Thyroid gland (tissue), 4 donors: Measurements from ENCODE around the gene SLC2A13. TPM values are rescaled to one million over a fixed set of nuclear protein-coding genes. Genes with fewer than 3 reads are reported as not detected.

Experiments
- DNase-seq, 2 donors: peaks; one replicate each; pipeline ENCODE4 v3.0.0-alpha.2; 2019
- H3K27ac ChIP-seq, 3 donors: fragments of 200-600 bp; sonication (generic); 1 replicate in 2 of 3; 2 replicates in 1 of 3; pipeline ENCODE4 v1.5.1; 2016 to 2019; ENCODE audit warnings: mild to moderate bottlenecking in 1 of 3, moderate library complexity in 1 of 3
- H3K27me3 ChIP-seq: fragments of 200-600 bp; sonication (generic); one replicate; pipeline ENCODE4 v1.5.1; 2019
- H3K36me3 ChIP-seq, 2 donors: fragments of 200-600 bp; sonication (generic); one replicate each; pipeline ENCODE4 v1.5.1; 2016 to 2019
- H3K4me1 ChIP-seq, 2 donors: fragments of 200-600 bp; sonication (generic); one replicate each; pipeline ENCODE4 v1.5.1; 2017 to 2019
- H3K4me3 ChIP-seq, 3 donors: fragments of 200-600 bp; sonication (generic); replicated peaks in 1 of 3; 1 replicate in 2 of 3; 2 replicates in 1 of 3; pipeline ENCODE4 v1.5.1; 2016; ENCODE audit warnings: mild to moderate bottlenecking in 1 of 3
- H3K9me3 ChIP-seq: fragments of 200-600 bp; sonication (generic); one replicate; pipeline ENCODE4 v1.5.1; 2017
- CTCF ChIP-seq, 6 experiments: fragments of 200-600 bp in 3 of 6; fragments of 450-650 bp in 3 of 6; sonication (generic) in 3 of 6; IDR thresholded peaks; one replicate each; pipeline ENCODE4 v1.5.1; 2016 to 2019; ENCODE audit warnings: antibody characterized with exemption in 6 of 6, mild to moderate bottlenecking in 2 of 6, inconsistent platforms in 1 of 6, moderate library complexity in 1 of 6
- POLR2A ChIP-seq, 2 donors: fragments of 450-650 bp; IDR thresholded peaks; one replicate each; pipeline ENCODE4 v1.6.1; 2017; ENCODE audit warnings: antibody characterized with exemption in 2 of 2, mild to moderate bottlenecking in 2 of 2, moderate library complexity in 1 of 2
- WGBS, 2 donors: methylation state at CpG; one replicate each; pipeline ENCODE4 v1.1.5; 2017; 5-methylcytosine and 5-hydroxymethylcytosine counted together
- intact Hi-C: fragments of 100-400 bp; cut with DNase I; formaldehyde crosslinking; loops from one replicate; pipeline ENCODE4 v1.15.1; 2023
- total RNA-seq, 4 donors: library from RNA; depleted of rRNA; stranded (reverse); fragments of >200 nt; gene quantifications; one replicate each; pipeline ENCODE4 v1.2.3, GENCODE V29; 2016

Gene SLC2A13
- total RNA-seq, 4 donors from 2014 or later: 9.8 to 21.3 (median 10.0) TPM

DNA sequence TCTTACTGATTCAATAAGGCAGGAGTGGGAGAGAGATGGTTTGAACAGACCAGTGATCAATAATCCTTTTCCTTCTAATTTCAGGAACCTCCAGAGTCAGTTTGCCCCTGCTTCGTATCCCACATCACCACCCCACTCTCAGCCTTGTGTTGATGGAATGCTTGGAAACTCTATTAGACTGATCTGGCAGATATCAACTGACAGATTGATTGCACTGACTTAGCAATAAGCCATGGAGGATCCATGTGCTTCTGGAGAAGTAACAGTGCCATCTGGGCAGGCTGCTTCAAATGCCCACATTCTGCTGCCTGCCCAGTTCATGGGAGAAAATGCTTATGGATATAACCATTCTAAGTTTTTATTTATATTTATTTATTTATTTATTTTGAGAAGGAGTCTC lies 218.0 kb downstream of the SLC2A13 start:
- Histone ChIP-seq H3K27me3 (no peaks in the 10 kb centered on the region), H3K4me1 (no peaks in the 10 kb centered on the region), H3K36me3 (no peaks in the 10 kb centered on the region), H3K27ac (no peak overlapping the region), H3K4me3 (no peak overlapping the region), H3K9me3 (no peaks in the 10 kb centered on the region)
- WGBS, 2 donors: 91% methylated on average over 1 of the region's 1 CpG
- no peak for TF ChIP-seq CTCF (IDR thresholded peaks at IDR 0.05)
- no peak for TF ChIP-seq POLR2A (IDR thresholded peaks at IDR 0.05)
- no peak for DNase-seq
- intact Hi-C loops: no loop called here

- Histone ChIP-seq H3K9me3 (no peaks in the 10 kb centered on the region), H3K4me3 (no peak overlapping the region), H3K27me3 (no peaks in the 10 kb centered on the region), H3K36me3 (no peaks in the 10 kb centered on the region), H3K4me1 (no peaks in the 10 kb centered on the region), H3K27ac (no peak overlapping the region)
- no peak for TF ChIP-seq POLR2A (IDR thresholded peaks at IDR 0.05)
- TF ChIP-seq CTCF (IDR thresholded peaks at IDR 0.05): no peak
- WGBS, 2 donors: 88 to 91% methylated on average over 3 of the region's 3 CpGs
- no peak for DNase-seq
- intact Hi-C loops: no loop called here
These were observed 219.8 kb downstream of the SLC2A13 start for GRCh38 chr12:39886106-39886505.

DNA sequence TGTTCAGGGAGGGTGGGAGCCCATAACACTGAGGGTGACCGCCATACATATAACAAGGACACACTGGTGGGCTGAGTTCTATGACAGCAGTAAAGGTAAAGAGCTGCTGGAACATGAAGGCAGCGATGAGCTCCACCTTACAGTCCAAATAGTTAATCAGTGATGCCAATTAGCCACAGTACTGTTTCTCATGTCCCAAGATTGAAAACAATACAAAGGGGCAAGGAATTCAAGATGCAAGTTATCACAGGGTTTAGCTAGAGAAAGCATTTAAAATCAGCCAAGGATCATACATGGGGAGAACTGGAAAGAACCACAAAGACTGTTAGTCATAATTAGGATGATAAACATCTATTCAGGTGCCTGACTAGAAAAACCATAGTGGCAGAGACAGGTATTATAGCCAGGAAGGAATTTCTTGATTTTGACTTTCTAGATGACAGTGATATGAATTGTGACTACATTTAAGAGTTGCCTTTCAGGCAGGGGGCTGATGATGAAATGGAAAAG lies 221.2 kb downstream of the SLC2A13 start:
- no peak overlapping the region for H3K27ac ChIP-seq
- no peak overlapping the region for H3K4me3 ChIP-seq
- H3K27me3 ChIP-seq: no peaks in the 10 kb centered on the region
- H3K36me3 ChIP-seq: no peaks in the 10 kb centered on the region
- DNase-seq: no peak
- no peaks in the 10 kb centered on the region for H3K9me3 ChIP-seq
- TF ChIP-seq CTCF (IDR thresholded peaks at IDR 0.05) (no peak), POLR2A (IDR thresholded peaks at IDR 0.05) (no peak)
- 91 to 95% methylated on average over 2 of the region's 2 CpGs for WGBS, 2 donors
- intact Hi-C loops: no loop called here
- H3K4me1 ChIP-seq: no peaks in the 10 kb centered on the region

DNA sequence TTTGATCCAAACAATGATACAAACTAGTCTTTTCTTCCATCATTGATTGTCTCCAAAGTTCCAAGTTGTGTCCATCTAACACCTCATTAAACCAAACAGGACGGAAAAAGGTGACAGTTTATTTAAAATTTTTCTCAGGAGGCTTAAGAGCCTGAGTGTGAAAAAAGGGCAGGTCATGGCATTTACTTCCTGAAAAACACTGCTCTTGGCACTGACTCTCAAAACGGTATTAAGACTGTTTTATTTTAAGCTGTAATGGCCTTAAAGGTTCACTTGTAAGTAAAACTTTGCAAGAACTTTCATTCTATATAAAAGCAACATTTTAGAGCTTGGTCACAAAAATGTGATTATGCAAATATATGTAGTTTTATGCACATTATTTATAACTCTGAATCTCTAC lies 222.5 kb downstream of the SLC2A13 start:
- no peaks in the 10 kb centered on the region for H3K27me3 ChIP-seq
- no peak for DNase-seq
- intact Hi-C loops: no loop called here
- no peaks in the 10 kb centered on the region for H3K4me1 ChIP-seq
- no peak for TF ChIP-seq CTCF (IDR thresholded peaks at IDR 0.05)
- TF ChIP-seq POLR2A (IDR thresholded peaks at IDR 0.05): no peak
- H3K4me3 ChIP-seq: no peak overlapping the region
- H3K27ac ChIP-seq: no peak overlapping the region
- no peaks in the 10 kb centered on the region for H3K36me3 ChIP-seq
- no peaks in the 10 kb centered on the region for H3K9me3 ChIP-seq
- 46 to 68% methylated on average over 2 of the region's 2 CpGs for WGBS, 2 donors

DNA sequence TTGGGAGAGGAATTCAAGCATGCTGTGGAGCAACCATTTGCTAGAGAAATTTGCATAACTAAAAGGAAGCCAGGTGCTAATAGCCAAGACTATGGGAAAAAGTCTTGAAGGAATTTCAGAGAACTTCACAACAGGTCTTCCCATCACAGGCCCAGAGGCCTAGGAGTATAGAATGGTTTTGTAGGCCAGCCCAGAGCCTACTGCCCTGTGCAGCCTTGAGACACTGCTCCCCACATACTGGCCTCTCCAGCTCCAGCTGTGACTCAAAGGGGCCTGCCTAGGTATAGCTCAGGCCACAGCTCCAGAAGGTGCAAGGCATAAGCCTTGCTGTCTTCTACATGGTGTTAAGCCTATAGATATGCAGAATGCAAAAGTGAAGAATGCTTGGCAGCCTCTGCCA lies 227.1 kb downstream of the SLC2A13 start:
- Histone ChIP-seq H3K4me1 (no peaks in the 10 kb centered on the region), H3K27me3 (no peaks in the 10 kb centered on the region), H3K27ac (no peak overlapping the region), H3K9me3 (no peaks in the 10 kb centered on the region), H3K4me3 (no peak overlapping the region), H3K36me3 (no peaks in the 10 kb centered on the region)
- DNase-seq: no peak
- no peak for TF ChIP-seq CTCF (IDR thresholded peaks at IDR 0.05)
- TF ChIP-seq POLR2A (IDR thresholded peaks at IDR 0.05): no peak
- intact Hi-C loops: no loop called here
